HK-2 (cell line): ENCODE data around the gene CCDC136.

Experiments
- DNase-seq: peaks from one replicate; pipeline ENCODE4 v3.0.0-alpha.2; 2018; ENCODE audit not compliant: unreplicated experiment

Gene CCDC136

DNA sequence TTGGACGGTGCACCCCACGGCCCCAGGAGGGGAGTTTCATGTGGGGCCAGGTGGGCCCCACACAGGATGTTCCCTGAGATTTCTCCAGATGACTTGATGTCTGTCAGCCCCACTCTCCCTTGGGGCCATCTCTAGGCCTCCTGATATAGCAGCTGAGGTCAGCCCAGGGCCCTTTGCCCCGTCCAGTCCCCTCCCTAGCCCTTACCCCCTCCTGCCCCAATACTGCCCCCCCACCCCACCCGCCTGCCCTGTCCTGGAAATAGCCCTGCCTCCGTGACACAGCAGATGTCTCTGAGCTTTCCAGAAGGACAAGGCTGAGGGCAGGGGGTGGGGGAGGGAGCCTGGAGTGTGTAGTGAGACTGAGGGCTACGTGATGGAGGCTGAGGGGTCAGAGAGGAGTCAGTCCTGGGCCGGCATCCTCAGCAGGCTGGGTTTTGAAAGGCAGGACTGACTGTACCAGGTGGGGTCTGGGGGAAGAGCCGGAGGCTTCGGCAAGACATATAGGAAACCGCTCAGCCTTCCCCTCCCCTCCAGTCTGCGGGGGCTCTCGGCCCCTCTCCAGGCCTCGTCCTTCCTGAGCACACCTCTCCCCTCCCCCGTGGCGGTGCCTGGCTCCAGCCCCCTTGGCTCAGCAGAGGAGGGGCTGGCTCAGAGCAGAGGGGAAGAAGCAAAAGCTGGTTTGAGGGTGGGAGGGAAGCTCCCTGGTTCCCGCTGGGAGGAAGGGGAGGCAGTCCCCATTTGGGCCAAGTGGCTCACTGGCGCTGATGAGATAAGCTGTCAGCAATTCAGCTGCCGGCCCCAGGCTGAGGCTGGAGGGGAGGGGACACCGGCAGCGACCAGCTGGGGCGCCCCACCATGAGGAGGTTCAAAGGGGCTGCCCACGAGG lies 40.5 kb downstream of the CCDC136 start:
- DNase-seq, result no peak

DNA sequence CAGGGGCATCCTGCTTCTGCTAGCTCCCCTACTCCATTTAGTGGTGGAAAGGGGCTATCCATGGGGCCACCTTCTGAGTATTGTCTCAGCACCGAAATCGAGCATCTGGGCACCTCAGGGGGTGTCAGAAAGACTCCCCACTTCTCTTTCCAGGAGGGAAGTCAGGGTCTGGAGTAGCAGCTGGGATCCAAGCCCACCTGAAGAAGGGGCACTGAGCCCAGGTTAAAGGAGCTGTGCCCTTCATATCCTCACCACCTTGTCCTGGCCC lies 41.0 kb downstream of the CCDC136 start:
- DNase-seq, result no peak

DNA sequence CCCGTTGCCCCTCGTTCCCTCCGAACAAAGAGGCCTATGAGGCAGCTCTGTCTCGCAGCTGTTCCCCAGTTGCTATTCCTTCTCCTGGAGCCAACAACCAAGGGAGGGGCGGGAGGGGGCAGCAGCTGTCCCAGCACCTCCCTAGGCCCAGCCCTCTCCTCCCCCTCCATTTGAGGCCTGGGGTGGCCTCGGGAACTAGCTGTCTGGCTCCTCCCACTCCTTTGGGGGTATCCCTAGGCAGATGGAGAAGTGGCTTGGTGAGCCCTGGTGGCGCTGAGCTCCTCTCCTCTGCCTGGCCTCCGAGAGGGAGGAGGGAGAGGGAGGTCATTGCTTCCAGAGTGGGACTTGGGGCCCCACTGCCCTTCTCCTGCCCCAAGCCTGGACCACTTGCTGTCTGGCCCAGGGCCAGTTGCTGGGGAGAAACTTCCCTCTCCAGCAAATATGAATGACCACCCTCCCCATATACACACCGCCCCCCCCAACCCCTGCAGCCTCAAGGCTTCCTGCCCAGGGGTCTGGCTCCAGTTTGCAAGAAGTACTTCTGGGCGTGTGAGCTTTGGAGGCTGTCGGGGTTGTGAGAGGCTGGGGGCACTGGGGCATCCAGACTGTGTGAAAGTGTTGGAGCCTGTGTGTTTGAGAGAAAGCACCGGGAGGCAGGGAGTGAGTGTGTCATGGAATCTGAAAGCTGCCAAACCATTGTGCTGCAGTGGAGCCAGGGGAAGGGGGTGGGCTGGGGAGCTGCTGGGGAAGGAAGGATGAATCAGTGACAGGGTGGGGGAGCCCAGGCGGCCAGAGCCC lies 41.6 kb downstream of the CCDC136 start:
- DNase-seq, result no peak

DNA sequence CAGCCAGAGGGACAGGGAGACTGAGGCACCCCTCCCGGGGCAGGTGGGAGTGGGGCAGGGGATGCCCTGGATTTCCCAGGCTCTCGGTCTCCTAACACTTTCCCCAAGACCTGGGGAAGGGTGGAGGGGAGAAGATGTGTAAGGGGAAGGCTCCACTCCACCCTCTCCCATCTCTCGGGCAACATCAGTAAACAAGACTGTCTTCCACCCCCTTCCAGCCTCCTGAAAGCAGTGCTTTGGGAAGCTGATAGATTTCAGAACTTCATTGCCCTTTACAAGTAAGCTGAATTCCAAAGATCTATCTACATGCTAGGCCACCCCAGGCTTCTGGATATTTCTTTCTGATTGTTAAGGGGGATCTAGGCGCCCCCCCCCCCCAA lies 42.2 kb downstream of the CCDC136 start:
- no peak for DNase-seq

DNA sequence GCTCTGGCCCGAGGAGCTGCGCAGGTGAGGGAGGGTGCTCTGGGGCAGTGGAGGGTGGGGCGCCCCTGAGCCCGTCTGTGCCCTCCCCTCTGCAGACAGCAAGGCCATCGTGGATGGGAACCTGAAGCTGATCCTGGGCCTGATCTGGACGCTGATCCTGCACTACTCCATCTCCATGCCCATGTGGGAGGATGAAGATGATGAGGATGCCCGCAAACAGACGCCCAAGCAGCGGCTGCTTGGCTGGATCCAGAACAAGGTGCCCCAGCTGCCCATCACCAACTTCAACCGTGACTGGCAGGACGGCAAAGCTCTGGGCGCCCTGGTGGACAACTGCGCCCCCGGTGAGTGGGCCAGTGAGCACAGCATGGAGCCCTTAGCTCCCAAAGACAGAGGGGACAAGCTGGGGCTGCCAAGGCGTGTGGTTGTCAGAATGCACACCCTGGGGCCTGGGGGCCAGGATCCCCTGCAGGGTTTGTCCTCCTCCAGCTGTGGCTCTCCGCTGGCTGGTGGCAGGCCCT lies 43.5 kb downstream of the CCDC136 start:
- no peak for DNase-seq

DNA sequence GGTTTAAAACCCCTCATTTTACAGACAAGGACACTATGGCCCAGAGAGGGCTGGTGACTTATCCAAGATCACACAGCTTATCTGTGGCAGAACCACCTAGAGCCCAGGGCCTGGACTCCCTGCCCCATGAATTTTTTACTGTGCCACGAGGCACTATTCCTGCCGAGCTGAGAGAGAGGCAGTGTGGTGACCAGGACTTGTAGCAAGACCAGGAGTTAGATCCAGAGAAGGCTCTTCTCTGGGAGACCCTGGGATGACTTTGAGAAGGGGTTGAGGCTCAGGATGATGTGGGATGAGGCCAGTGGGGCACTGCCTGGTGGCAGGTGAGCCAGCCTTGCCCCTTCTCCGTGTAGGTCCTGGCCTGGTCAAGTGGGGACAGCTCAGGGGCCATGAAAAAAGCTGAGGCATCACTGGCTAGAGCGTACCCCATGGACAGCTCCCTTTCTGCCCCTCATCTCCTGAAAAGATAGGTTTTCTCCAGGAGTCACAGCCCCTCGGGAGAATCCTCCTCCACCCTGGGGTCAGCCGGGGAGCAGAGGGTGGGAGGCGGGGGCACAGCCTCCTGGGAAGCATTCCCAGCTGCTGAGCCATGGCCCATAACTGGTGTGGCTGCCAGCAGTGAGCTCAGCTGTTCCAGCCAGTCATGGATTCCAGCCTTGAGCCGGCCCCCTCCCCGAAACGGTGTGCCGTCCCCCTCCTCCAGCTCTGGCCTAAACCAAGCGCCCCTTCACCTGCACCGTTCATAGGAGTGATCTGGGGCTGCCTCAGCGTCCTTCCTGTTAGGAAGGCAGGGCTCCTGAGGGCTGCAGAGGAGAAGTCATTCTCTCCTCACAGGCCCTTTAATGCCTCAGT lies 44.2 kb downstream of the CCDC136 start:
- DNase-seq, result no peak

DNA sequence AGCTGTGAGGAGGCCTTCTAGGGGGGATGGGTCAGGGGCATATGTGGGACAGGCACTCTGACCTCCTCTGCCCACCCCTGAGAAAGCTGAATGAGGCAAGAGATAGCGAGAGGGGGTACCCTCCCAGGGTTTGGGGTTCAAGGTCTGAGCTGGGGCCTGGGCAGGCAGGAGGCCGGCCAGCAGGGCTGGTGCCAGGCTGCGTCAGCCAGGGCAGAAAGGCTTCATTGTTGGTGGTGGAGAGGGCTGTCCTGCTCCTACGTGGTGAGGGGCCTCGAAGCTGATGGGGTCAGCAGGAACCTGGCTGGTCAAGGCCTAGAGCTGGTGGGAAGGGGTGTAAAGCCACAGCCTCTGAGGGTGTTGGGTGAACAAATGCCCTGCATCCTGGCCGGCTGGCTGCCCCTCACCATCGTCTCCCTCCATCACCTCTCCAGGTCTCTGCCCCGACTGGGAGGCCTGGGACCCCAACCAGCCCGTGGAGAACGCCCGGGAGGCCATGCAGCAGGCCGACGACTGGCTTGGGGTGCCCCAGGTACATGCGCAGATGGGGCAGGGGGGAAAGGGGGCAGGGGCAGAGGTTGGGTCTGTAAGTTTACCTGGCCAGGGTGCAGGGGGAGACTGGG lies 45.1 kb downstream of the CCDC136 start:
- DNase-seq, result no peak

DNA sequence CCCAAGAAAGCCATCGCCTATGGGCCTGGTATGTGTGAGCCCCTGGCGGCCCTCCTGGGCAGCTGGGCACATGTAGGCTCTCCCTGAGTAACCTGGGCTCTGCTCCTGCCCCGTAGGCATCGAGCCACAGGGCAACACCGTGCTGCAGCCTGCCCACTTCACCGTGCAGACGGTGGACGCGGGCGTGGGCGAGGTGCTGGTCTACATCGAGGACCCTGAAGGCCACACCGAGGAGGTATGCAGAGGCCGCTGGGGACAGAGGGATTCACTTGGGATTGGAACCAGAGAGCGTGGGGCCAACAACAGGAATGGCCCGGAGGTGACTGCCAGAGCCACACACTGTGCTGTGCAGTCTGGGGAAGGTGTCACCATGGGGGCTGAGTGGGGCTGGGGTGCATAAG lies 45.8 kb downstream of the CCDC136 start:
- no peak for DNase-seq

DNA sequence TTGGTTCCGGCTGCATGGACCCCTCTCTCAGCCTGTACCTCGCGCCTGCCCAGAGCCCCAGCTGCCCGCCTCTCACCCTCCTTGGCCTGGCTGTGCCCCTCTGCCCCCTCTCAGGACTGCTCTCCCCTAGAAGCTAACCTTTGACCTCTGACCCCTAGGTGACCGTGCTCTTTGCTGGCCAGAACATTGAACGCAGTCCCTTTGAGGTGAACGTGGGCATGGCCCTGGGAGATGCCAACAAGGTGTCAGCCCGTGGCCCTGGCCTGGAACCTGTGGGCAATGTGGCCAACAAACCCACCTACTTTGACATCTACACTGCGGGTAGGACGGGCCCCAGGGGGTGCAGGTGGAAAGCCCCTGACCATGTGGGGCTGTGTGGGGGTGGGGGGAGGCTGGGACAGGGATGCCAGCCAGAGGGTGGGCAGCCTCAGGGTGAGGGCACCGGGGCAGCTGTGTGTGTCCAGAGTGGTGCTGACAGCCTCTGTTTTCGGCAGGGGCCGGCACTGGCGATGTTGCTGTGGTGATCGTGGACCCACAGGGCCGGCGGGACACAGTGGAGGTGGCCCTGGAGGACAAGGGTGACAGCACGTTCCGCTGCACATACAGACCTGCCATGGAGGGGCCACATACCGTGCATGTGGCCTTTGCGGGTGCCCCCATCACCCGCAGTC lies 46.5 kb downstream of the CCDC136 start:
- no peak for DNase-seq

DNA sequence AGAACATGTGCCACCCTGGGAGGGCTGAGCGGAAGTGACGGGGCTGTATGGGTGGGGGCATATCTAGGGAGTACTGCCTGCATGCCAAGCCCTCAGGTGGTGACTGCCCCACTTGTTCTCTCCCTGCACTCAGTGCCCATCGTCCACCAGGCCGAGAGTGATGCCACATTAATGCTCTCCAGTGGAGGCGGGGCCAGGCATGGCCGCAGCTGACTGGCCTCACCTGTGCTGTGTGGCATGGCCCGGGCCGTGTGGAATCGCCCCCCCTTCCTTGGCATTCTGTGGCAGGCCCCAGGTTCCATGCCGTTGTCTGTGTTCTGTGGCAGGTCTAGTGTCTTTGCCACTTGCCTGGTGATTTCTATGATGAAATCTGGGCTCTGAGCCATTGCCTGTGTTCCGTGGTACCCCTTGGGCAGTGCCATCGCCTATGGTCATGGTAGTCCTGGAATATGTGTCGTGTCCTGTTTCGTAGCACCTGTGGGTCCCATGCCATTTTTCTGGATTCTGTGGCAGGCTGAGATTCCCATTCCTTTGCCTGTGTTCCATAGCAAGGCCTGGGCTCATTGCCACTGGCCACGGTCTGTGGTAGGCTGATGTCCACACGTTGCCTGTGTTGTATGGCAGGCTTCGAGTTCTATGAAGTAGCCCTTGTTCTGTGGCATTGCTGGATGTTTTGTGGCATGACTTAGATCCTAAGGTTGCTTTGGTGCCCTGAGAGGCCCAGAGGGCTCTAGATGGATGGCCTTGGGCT lies 47.4 kb downstream of the CCDC136 start:
- DNase-seq, result no peak

DNA sequence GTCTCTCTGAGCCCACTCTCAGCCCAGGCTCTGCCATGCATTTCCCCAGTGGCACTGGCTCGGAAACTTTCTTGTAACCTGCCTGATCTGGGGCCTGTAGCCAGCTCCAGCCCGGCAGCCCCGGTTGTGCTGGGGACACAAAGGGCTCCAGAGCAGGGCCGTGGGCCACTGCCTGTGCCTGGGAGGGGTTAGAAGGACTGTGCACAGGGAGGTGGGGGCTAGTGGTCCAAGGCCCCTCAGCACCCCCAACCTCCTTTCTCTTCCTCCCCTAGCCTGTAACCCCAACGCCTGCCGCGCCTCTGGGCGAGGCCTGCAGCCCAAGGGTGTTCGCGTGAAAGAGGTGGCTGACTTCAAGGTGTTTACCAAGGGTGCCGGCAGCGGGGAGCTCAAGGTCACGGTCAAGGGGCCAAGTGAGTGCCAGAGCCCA lies 48.0 kb downstream of the CCDC136 start:
- no peak for DNase-seq

DNA sequence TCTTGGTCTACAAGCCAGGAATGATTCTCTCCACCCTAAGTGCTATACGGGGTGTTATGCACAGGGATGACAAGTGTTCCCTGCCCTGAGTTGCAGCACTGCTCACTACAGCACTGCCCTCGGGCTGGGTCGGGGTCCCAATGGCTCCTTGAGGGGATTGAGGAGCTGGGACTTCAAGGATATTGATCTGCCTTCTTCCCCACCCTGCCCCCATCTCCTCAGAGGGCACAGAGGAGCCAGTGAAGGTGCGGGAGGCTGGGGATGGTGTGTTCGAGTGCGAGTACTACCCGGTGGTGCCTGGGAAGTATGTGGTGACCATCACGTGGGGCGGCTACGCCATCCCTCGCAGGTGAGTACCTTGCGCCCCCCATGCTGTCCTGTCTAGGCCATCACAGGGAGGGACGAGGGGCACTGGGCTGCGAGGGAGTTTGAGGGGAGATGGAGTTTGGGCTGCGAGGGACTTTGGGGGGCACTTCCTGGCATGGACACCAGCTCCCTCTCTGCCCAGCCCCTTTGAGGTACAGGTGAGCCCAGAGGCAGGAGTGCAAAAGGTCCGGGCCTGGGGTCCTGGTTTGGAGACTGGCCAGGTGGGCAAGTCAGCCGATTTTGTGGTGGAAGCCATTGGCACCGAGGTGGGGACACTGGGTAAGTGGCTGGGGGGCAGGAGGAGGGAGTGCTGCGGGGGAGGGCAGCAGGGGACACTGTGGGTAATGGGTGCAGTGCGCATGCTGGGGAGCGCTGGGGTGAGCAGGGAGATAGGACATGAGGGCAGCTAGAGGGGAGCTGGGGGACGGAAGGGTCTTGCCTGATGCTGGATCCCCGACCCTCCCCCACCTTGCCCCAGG lies 48.8 kb downstream of the CCDC136 start:
- no peak for DNase-seq

DNA sequence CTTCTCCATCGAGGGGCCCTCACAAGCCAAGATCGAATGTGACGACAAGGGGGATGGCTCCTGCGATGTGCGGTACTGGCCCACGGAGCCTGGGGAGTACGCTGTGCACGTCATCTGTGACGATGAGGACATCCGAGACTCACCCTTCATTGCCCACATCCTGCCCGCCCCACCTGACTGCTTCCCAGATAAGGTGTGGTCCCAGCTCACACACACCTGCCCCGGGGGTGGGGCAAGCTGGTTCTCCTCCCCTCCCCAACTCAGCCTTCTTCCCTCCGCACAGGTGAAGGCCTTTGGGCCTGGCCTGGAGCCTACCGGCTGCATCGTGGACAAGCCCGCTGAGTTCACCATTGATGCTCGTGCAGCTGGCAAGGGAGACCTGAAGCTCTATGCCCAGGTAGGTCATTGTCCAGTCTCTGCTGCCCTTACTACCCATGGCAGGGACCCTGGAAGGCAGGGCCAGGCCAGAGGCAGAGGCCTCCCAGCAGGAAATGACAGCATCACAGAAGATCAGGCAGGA lies 49.5 kb downstream of the CCDC136 start:
- no peak for DNase-seq

DNA sequence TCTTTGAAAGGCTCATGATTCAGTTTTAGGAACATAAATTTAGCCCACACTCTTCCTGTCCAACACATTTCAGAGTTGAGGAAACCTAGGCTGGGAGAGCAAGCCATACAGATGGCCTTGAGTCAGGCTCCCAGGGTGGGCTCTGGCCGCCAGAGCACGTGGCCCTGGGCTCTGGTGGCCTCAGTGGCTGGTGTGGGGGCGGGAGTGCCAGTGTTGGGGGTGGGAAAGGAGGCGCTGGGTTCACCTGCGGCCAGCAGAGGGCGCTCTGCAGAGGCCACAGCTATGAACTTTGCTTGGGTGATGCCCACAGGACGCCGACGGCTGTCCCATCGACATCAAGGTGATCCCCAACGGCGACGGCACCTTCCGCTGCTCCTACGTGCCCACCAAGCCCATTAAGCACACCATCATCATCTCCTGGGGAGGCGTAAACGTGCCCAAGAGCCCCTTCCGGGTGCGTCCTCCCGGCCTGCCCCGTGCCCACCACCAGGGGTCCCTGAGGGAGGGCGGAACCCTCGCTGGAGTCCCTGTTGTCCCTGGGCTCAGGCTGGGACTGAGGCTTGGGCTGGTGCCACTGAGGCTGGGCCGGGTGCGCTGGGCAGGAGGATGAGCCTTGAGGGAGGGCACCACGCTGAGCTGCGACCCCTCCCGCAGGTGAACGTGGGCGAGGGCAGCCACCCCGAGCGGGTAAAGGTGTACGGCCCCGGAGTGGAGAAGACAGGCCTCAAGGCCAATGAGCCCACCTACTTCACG lies 50.3 kb downstream of the CCDC136 start:
- DNase-seq, result peak; percentile 39

DNA sequence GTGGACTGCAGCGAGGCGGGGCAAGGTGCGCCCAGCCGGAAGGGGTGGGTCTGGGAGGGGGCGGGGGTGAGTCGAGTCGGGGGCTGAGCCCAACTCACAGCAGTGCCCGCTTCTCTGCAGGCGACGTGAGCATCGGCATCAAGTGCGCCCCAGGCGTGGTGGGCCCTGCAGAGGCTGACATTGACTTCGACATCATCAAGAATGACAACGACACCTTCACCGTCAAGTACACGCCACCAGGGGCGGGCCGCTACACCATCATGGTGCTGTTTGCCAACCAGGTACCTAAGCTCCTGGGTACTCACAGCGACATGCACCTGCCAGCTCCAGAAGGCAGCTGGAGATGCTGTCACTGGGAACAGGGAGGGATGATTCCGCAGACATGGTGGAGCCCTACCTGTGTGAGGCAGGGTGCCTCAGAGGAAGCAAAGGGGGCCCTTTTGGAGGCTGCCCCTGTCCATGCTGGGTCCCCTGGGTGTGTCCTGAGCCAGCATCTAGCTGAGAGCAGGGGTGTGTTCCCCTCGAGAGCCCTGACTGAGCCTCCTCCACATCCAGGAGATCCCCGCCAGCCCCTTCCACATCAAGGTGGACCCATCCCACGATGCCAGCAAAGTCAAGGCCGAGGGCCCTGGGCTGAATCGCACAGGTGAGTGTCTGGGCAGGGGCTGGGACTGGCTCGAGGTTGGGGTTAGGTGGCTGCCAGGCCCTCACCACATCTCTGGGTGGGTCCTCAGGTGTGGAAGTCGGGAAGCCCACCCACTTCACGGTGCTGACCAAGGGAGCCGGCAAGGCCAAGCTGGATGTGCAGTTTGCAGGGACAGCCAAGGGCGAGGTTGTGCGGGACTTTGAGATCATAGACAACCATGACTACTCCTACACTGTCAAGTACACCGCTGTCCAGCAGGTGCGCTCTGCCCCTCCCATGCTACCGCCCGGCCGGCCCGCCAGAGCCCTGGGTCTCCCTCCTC lies 51.2 kb downstream of the CCDC136 start:
- DNase-seq, result no peak

DNA sequence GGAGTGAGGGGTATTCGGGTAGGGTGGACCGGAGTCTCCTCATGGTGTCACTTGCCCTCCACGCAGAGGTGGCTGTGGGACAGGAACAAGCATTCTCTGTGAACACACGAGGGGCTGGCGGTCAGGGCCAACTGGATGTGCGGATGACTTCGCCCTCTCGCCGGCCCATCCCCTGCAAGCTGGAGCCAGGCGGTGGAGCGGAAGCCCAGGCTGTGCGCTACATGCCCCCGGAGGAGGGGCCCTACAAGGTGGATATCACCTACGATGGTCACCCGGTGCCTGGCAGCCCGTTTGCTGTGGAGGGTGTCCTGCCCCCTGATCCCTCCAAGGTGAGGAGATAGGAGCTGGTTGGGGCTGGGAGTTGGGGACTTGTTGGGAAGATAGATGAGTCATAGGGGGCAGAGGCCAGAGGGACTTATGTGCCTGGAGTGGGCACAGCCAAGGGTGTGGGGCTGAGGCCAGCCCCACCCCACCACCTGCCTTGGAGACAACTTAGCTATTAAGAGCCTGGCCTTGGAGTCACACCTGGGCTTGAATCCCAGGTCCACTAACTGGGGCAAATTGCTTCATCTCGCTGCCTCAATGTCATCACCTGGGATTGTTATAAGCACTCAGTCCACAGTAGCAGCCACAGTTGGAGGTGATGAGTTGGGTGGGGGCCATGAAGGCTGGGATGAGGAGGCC lies 52.3 kb downstream of the CCDC136 start:
- no peak for DNase-seq
